Astrocyte (in vitro differentiated cells and primary cell): ENCODE data around the gene C1QB.

Experiments used
- EZH2 ChIP-seq: IDR thresholded peaks from 2 replicates; pipeline ENCODE4 v1.6.1; 2012; ENCODE audit warnings: mild to moderate bottlenecking, low read length, inconsistent platforms; ENCODE audit not compliant: insufficient read depth
- TF ChIP-seq, protein P1 (sequence below): IDR thresholded peaks from 2 replicates; pipeline ENCODE4 v1.5.1; 2011; ENCODE audit warnings: low read depth, mild to moderate bottlenecking, inconsistent platforms, low read length, moderate library complexity; ENCODE audit not compliant: insufficient read depth

DNA sequence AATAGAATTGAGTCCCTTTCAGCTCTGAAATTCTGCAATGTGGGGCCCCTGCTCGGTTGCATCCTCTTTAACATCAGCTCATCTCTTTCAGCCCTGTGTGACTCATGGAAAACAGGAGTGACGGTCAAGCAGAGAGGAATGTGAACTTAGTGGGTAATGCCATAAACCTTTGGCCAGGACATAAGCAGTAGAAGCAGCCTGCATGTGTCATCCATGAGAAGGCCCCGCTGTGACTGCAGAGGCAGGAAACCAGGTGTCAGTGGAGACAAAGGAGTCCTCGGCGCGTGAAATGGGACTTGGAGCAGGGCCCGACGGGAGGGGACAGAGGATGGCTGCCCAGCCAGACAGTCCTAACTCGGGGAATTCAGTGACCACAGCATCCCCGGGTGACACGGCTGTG, 36.5 kb downstream of the C1QB start:
- TF ChIP-seq, protein P1, sequence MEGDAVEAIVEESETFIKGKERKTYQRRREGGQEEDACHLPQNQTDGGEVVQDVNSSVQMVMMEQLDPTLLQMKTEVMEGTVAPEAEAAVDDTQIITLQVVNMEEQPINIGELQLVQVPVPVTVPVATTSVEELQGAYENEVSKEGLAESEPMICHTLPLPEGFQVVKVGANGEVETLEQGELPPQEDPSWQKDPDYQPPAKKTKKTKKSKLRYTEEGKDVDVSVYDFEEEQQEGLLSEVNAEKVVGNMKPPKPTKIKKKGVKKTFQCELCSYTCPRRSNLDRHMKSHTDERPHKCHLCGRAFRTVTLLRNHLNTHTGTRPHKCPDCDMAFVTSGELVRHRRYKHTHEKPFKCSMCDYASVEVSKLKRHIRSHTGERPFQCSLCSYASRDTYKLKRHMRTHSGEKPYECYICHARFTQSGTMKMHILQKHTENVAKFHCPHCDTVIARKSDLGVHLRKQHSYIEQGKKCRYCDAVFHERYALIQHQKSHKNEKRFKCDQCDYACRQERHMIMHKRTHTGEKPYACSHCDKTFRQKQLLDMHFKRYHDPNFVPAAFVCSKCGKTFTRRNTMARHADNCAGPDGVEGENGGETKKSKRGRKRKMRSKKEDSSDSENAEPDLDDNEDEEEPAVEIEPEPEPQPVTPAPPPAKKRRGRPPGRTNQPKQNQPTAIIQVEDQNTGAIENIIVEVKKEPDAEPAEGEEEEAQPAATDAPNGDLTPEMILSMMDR: no peak
- TF ChIP-seq EZH2: no peak
